ENCODE data around the gene PIAS2.

DNA sequence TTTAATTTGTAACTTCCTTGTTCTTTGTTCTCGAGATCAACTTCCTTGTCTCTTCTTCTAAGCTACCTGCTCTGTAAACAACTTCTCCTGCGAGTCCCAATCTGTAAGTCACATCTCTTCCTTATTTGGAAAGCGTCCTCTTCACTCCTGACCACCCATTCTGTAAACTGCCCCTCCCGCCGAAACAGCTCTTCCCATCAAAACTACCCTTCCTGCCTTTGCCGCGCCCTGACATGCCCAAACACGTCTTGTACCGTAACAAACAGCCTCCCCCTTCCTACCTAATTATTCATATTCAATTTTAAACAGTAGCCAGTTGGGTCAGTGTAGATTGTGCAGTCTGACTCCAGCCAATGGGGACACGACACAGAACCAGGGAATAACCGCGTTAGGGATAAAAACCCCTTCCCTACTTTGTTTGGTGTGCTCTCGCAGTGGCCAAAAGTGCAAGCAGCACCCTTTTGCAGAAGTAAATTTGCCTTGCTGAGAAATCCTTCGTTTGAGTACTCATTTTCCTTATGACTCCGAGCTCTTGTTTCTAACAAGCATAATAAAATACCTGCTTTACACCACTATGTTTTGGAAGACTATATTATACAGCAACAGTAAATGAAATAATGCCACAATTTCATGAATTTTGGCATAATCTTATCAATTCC lies 39.8 kb downstream of the PIAS2 start:
- TF ChIP-seq, protein P1, sequence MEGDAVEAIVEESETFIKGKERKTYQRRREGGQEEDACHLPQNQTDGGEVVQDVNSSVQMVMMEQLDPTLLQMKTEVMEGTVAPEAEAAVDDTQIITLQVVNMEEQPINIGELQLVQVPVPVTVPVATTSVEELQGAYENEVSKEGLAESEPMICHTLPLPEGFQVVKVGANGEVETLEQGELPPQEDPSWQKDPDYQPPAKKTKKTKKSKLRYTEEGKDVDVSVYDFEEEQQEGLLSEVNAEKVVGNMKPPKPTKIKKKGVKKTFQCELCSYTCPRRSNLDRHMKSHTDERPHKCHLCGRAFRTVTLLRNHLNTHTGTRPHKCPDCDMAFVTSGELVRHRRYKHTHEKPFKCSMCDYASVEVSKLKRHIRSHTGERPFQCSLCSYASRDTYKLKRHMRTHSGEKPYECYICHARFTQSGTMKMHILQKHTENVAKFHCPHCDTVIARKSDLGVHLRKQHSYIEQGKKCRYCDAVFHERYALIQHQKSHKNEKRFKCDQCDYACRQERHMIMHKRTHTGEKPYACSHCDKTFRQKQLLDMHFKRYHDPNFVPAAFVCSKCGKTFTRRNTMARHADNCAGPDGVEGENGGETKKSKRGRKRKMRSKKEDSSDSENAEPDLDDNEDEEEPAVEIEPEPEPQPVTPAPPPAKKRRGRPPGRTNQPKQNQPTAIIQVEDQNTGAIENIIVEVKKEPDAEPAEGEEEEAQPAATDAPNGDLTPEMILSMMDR (IDR thresholded peaks at IDR 0.05; ENCODE audit: poor library complexity), result no peak
- no peak for TF ChIP-seq EZH2phosphoT487 (IDR thresholded peaks at IDR 0.05; ENCODE audit: low read depth, severe bottlenecking, unreplicated experiment)
- TF ChIP-seq EZH2 (IDR thresholded peaks at IDR 0.05; ENCODE audit: borderline replicate concordance), result no peak
